GM23248 (cell line): ENCODE data around the gene LRRC2. TPM values are rescaled to one million over a fixed set of nuclear protein-coding genes. Genes with fewer than 3 reads are reported as not detected.

Source experiments
- DNase-seq: peaks from one replicate; pipeline ENCODE4 v3.0.0-alpha.2; 2015
- H2AFZ ChIP-seq: fragments of 200-600 bp; sonication (generic); 2 replicates; pipeline ENCODE4 v1.6.1; 2016; ENCODE audit warnings: antibody characterized with exemption
- H3F3A ChIP-seq: fragments of 200-600 bp; sonication (generic); 2 replicates; pipeline ENCODE4 v1.6.1; 2016; ENCODE audit warnings: mild to moderate bottlenecking, antibody characterized with exemption, mixed run types; ENCODE audit not compliant: insufficient read depth
- H3K27ac ChIP-seq: fragments of 200-600 bp; sonication (generic); 2 replicates; pipeline ENCODE4 v1.5.1; 2016; ENCODE audit warnings: mild to moderate bottlenecking
- H3K27me3 ChIP-seq: fragments of 200-600 bp; sonication (generic); replicated peaks from 2 replicates; pipeline ENCODE4 v1.6.1; 2016; ENCODE audit warnings: mild to moderate bottlenecking; ENCODE audit not compliant: insufficient read depth
- H3K36me3 ChIP-seq: fragments of 200-600 bp; sonication (generic); 2 replicates; pipeline ENCODE4 v1.6.1; 2016; ENCODE audit warnings: low read depth, mild to moderate bottlenecking
- H3K4me1 ChIP-seq: fragments of 200-600 bp; sonication (generic); 2 replicates; pipeline ENCODE4 v1.6.1; 2016; ENCODE audit warnings: mild to moderate bottlenecking; ENCODE audit not compliant: insufficient read depth
- H3K4me2 ChIP-seq: fragments of 200-600 bp; sonication (generic); one replicate; pipeline ENCODE4 v1.6.1; 2016; ENCODE audit warnings: mild to moderate bottlenecking; ENCODE audit not compliant: unreplicated experiment
- H3K4me3 ChIP-seq: fragments of 200-600 bp; sonication (generic); 2 replicates; pipeline ENCODE4 v1.5.1; 2016; ENCODE audit warnings: mild to moderate bottlenecking
- H3K79me2 ChIP-seq: fragments of 200-600 bp; sonication (generic); 2 replicates; pipeline ENCODE4 v1.6.1; 2016; ENCODE audit warnings: mild to moderate bottlenecking; ENCODE audit not compliant: insufficient read depth
- H3K9ac ChIP-seq: fragments of 200-600 bp; sonication (generic); 2 replicates; pipeline ENCODE4 v1.6.1; 2016; ENCODE audit warnings: mild to moderate bottlenecking
- H3K9me2 ChIP-seq: fragments of 200-600 bp; sonication (generic); 2 replicates; pipeline ENCODE4 v1.6.1; 2016; ENCODE audit warnings: mixed run types, mild to moderate bottlenecking, moderate library complexity; ENCODE audit not compliant: insufficient read depth
- H3K9me3 ChIP-seq: fragments of 200-600 bp; sonication (generic); one replicate; pipeline ENCODE4 v1.6.1; 2017; ENCODE audit warnings: low read depth
- H4K20me1 ChIP-seq: fragments of 200-600 bp; sonication (generic); 2 replicates; pipeline ENCODE4 v1.6.0; 2016; ENCODE audit not compliant: insufficient read depth
- EZH2 ChIP-seq: fragments of 200-600 bp; sonication (generic); IDR thresholded peaks from 2 replicates; pipeline ENCODE4 v1.6.1; 2018; ENCODE audit warnings: antibody characterized with exemption, mild to moderate bottlenecking; ENCODE audit not compliant: insufficient read depth, poor library complexity, severe bottlenecking
- EZH2phosphoT487 ChIP-seq: fragments of 200-600 bp; sonication (generic); IDR thresholded peaks from 2 replicates; pipeline ENCODE4 v1.6.1; 2018; ENCODE audit warnings: antibody characterized with exemption, moderate library complexity, mild to moderate bottlenecking, low read depth; ENCODE audit not compliant: insufficient read depth
- WGBS, 2 experiments: methylation state at CpG; one replicate each; pipeline ENCODE4 v1.1.6; 2015 to 2017; ENCODE audit warnings: low lambda C conversion rate in 2 of 2, low coverage in 1 of 2; ENCODE audit errors: missing lambda C conversion rate in 2 of 2; 5-methylcytosine and 5-hydroxymethylcytosine counted together
- in situ Hi-C: fragments of 300-500 bp; cut with MboI; formaldehyde crosslinking; loops from 2 replicates; pipeline ENCODE4 v1.15.0; 2020
- polyA plus RNA-seq: library from polyadenylated mRNA; unstranded; fragments of >200 nt; fragmentation: Nextera tagmentation; extraction: Ambion mirVana; gene quantifications from 2 replicates; pipeline ENCODE4 v1.2.1, GENCODE V29; 2016
- total RNA-seq: library from RNA; depleted of rRNA; stranded (reverse); fragments of >200 nt; shearing (Covaris generic); gene quantifications from 2 replicates; pipeline ENCODE4 v1.2.3, GENCODE V29; 2014

Gene LRRC2
- total and polyA plus RNA-seq, 2 experiments from 2014 or later = 10.8 to 16.7 TPM

DNA sequence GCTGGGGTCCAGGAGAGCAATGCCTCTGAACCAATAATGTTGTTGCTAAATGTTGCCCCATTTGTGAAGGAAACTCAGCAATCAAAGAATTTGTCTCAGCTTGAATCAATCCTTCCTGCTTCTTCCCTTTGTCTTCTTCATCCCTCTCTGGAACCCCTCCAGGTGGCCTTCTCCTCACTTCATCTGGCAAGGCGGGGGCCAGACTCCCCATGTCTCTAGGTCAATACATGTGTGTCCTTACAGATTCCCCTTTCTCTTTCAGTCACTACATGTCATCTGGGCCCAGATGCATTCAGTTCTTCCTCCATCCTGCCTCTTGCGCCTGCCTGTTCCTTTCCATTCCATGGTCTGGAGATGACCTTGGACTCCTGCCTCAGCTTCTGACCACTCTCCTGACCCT, 93.4 kb downstream of the LRRC2 start:
- TF ChIP-seq EZH2phosphoT487 = no peak
- TF ChIP-seq EZH2 = no peak
- H3K9ac ChIP-seq = no peak overlapping the region
- no peaks in the 10 kb centered on the region for H3F3A ChIP-seq
- peaks cover 22% of the 10 kb centered on the region for H3K27me3 ChIP-seq
- no peak overlapping the region for H2AFZ ChIP-seq
- H3K4me1 ChIP-seq = no peaks in the 10 kb centered on the region
- no peak overlapping the region for H3K4me2 ChIP-seq
- in situ Hi-C loops = no loop called here
- H3K36me3 ChIP-seq = no peaks in the 10 kb centered on the region
- WGBS, 2 experiments = 52 to 64% methylated on average over 2 of the region's 2 CpGs
- no peaks in the 10 kb centered on the region for H3K79me2 ChIP-seq
- H3K9me2 ChIP-seq = no peaks in the 10 kb centered on the region
- H4K20me1 ChIP-seq = no peaks in the 10 kb centered on the region
- H3K9me3 ChIP-seq = no peaks in the 10 kb centered on the region
- no peak overlapping the region for H3K4me3 ChIP-seq
- DNase-seq = no peak
- H3K27ac ChIP-seq = no peak overlapping the region

DNA sequence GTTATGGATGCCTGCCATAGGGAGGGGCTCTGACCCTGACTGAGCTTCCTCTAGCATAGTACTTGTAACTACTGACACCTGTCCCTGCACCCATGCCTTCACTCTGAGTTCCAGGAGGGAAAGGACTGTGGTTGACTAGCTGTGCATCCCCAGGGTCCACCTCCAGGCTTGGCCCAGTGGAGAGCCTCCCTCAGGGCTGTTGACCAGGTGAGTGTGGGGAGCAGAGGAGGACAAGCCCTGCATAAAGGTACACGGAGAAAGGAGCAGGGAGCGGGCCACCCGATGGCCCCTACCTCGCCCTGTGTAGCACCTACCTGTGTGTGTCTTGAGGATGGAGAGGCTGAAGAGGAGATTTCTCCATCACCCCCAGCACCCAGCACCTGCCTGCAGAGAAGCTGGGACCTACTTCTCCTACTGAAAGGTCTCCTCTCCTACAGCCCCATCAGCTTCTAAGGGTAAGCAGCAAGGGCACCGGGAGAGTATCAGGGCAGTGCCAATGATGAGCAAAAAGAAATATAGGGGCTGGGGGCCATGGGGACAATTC, 94.7 kb downstream of the LRRC2 start:
- no peak for TF ChIP-seq EZH2phosphoT487
- TF ChIP-seq EZH2 = no peak
- 58 to 63% methylated on average over 5 of the region's 5 CpGs for whole genome bisulfite sequencing, 2 experiments
- Histone ChIP-seq H3K9ac (no peak overlapping the region), H3K9me2 (no peaks in the 10 kb centered on the region), H3K27me3 (peaks cover 20% of the 10 kb centered on the region), H3K36me3 (no peaks in the 10 kb centered on the region), H3F3A (no peaks in the 10 kb centered on the region), H3K4me1 (no peaks in the 10 kb centered on the region), H4K20me1 (no peaks in the 10 kb centered on the region), H3K27ac (no peak overlapping the region), H3K4me2 (no peak overlapping the region), H2AFZ (no peak overlapping the region), H3K4me3 (no peak overlapping the region), H3K9me3 (no peaks in the 10 kb centered on the region), H3K79me2 (no peaks in the 10 kb centered on the region)
- in situ Hi-C loops = no loop called here
- no peak for DNase-seq

DNA sequence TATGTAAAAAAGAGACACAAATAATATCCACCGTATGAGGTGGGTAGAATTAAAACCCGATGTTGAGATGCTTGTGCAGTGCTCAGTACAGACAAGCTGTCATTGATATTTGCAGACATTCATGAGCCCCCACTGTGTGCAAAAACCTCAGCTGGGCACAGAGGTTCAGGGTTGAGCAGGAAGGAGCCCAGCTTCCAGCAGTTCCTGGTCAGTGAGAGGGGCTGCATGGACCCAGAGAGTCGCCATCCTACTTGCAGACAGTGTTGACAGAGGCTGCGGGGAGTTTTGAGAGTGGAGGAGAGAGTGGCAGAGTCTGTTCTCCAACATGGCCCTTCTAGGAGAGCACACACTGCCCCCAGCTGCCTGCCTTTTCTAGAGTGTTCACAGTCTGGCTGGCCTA, 95.3 kb downstream of the LRRC2 start:
- H3K79me2 ChIP-seq = no peaks in the 10 kb centered on the region
- DNase-seq = no peak
- no peaks in the 10 kb centered on the region for H3K9me3 ChIP-seq
- no peaks in the 10 kb centered on the region for H3K4me1 ChIP-seq
- peaks cover 25% of the 10 kb centered on the region for H3K27me3 ChIP-seq
- no peak overlapping the region for H3K9ac ChIP-seq
- in situ Hi-C loops = no loop called here
- H3K36me3 ChIP-seq = no peaks in the 10 kb centered on the region
- no peak overlapping the region for H2AFZ ChIP-seq
- H3F3A ChIP-seq = no peaks in the 10 kb centered on the region
- no peaks in the 10 kb centered on the region for H4K20me1 ChIP-seq
- no peak overlapping the region for H3K4me3 ChIP-seq
- H3K4me2 ChIP-seq = no peak overlapping the region
- WGBS, 2 experiments = 64 to 68% methylated on average over 4 of the region's 4 CpGs
- H3K9me2 ChIP-seq = no peaks in the 10 kb centered on the region
- no peak overlapping the region for H3K27ac ChIP-seq
- TF ChIP-seq EZH2phosphoT487 (no peak), EZH2 (no peak)

DNA sequence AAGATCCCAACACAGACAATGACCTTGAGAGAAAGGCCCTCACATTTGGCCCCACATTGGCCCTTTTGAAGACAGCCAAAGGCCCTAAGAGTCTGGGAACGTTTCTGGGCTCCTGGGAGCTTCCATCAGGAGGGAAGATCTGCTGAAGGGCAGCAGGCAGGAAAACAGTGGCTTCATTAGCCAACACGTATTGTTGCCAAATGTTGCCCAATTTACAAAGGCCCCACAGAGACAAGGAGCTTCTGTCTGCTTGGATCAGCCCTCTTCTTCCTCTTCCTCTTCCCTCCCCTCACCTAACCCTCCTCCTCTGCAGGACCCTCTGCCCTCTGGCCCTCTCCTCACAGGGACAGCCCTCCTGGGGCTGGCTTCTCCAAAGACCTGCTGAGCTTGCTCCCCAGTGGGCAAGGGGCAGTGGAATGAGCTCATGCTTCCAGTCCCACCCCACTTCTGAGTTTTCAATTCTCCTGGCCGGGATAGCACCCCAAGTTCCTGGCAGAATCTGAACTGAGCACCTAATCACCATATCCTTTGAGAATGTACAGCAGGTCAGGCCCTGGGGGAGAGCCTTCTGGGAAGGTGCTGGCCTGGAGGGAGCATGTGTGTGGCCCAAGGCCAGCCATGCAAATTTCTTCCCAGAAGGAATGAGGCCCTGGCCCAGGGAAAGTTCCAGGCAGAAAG, 96.3 kb downstream of the LRRC2 start:
- Histone ChIP-seq H2AFZ (no peak overlapping the region), H3K36me3 (no peaks in the 10 kb centered on the region), H3F3A (no peaks in the 10 kb centered on the region), H3K9me3 (no peaks in the 10 kb centered on the region), H3K27me3 (peaks cover 33% of the 10 kb centered on the region), H3K79me2 (no peaks in the 10 kb centered on the region), H3K9ac (no peak overlapping the region), H3K4me1 (no peaks in the 10 kb centered on the region), H3K4me3 (no peak overlapping the region), H4K20me1 (no peaks in the 10 kb centered on the region), H3K27ac (no peak overlapping the region), H3K4me2 (no peak overlapping the region), H3K9me2 (no peaks in the 10 kb centered on the region)
- no peak for DNase-seq
- in situ Hi-C loops = no loop called here
- TF ChIP-seq EZH2 = no peak
- TF ChIP-seq EZH2phosphoT487 = no peak
- WGBS, 2 experiments = 16 to 24% methylated on average over 3 of the region's 3 CpGs
